GM19099 (cell line): Measurements from ENCODE around the gene CAPS.

Experiments
- POLR2A ChIP-seq: IDR thresholded peaks from 3 replicates; pipeline ENCODE4 v1.6.1; 2011; ENCODE audit warnings: low read depth; ENCODE audit not compliant: insufficient read length; ENCODE audit errors: extremely low read depth

Gene CAPS

GRCh38 chr19:5890099-5890498, 24.0 kb upstream of the CAPS start:
- TF ChIP-seq POLR2A: no peak

GRCh38 chr19:5891572-5891937, 22.5 kb upstream of the CAPS start:
- no peak for TF ChIP-seq POLR2A

- no peak for TF ChIP-seq POLR2A
Observed at GRCh38 chr19:5891938-5892771, 21.9 kb upstream of the CAPS start.

- no peak for TF ChIP-seq POLR2A
Observed at GRCh38 chr19:5892772-5893275, 21.2 kb upstream of the CAPS start.

- TF ChIP-seq POLR2A: no peak
Observed at GRCh38 chr19:5893296-5893903, 20.7 kb upstream of the CAPS start.

GRCh38 chr19:5893907-5894703, 19.9 kb upstream of the CAPS start:
- no peak for TF ChIP-seq POLR2A

GRCh38 chr19:5894704-5895349, 19.2 kb upstream of the CAPS start:
- TF ChIP-seq POLR2A: no peak

- no peak for TF ChIP-seq POLR2A
Observed at GRCh38 chr19:5895409-5895808, 18.6 kb upstream of the CAPS start.

- TF ChIP-seq POLR2A: no peak
Observed at GRCh38 chr19:5895890-5896289, 18.2 kb upstream of the CAPS start.

GRCh38 chr19:5896365-5897076, 17.5 kb upstream of the CAPS start:
- no peak for TF ChIP-seq POLR2A

GRCh38 chr19:5897189-5897969, 16.7 kb upstream of the CAPS start:
- TF ChIP-seq POLR2A: no peak

- TF ChIP-seq POLR2A: no peak
Observed at GRCh38 chr19:5899728-5900526, 14.1 kb upstream of the CAPS start.

GRCh38 chr19:5900976-5901375, 13.1 kb upstream of the CAPS start:
- TF ChIP-seq POLR2A: no peak

- TF ChIP-seq POLR2A: no peak
Observed at GRCh38 chr19:5903056-5903623, 10.9 kb upstream of the CAPS start.
